HCT116 (cell line): ENCODE results near the gene HOXB13. TPM values are rescaled to one million over a fixed set of nuclear protein-coding genes. Genes with fewer than 3 reads are reported as not detected.

ENCODE experiments used
- ATAC-seq: fragments of 200-7000 bp; cut with Tn5 transposase; 2 replicates; pipeline ENCODE4 v1.9.1; 2020; ENCODE audit warnings: mild to moderate bottlenecking, moderate library complexity
- BruUV-seq: library from RNA; stranded (reverse); fragments of 400-500 nt; replicated peaks from 2 replicates; lab custom pipeline; 2021; lab: Mats Ljungman, UMichigan
- CTCF ChIA-PET: fragments of 300-600 bp; sonication (Branson Sonifier 250); formaldehyde crosslinking; loops from one replicate; lab custom pipeline; 2021; ENCODE audit warnings: antibody characterized with exemption; lab: Charles Lee
- POLR2A ChIA-PET: fragments of 300-600, 350-600 bp; sonication (Branson Sonifier 250); formaldehyde crosslinking; loops from one replicate; lab custom pipeline; 2021; ENCODE audit warnings: antibody characterized with exemption; lab: Charles Lee
- RAD21 ChIA-PET, 2 experiments: fragments of 300-600 bp; sonication (Branson Sonifier 250); formaldehyde crosslinking; loops; one replicate each; lab custom pipeline; 2023; ENCODE audit warnings: low total read pairs in 2 of 2; ENCODE audit not compliant: uncharacterized antibody in 2 of 2, unreplicated experiment in 2 of 2, low non-redundant PET in 1 of 2; lab: Charles Lee
- DNase-seq: peaks from one replicate; pipeline ENCODE4 v3.0.0-alpha.2; 2010; ENCODE audit warnings: low read depth, low spot score
- H2AFZ ChIP-seq: fragments of 200-600 bp; shearing (Covaris generic), sonication (generic); 2 replicates; pipeline ENCODE4 v1.6.1; 2017; ENCODE audit warnings: low read depth, mixed run types, mixed read lengths, antibody characterized with exemption, low read length; ENCODE audit not compliant: poor library complexity, severe bottlenecking
- H3K27ac ChIP-seq: 2 replicates; pipeline ENCODE4 v1.5.1; 2012; ENCODE audit warnings: low read depth, low read length
- H3K27me3 ChIP-seq: fragments of 200-600 bp; sonication (generic); 2 replicates; pipeline ENCODE4 v1.6.1; 2016; ENCODE audit warnings: mixed run types, low read length, mixed read lengths; ENCODE audit not compliant: insufficient read depth
- H3K36me3 ChIP-seq, 2 experiments: fragments of 200-500 bp in 1 of 2; fragments of 200-600 bp in 1 of 2; sonication (Bioruptor generic) in 1 of 2; sonication (generic) in 1 of 2; 2 replicates each; pipeline versions ENCODE4 v1.5.1 to v1.6.1; 2014 to 2016; ENCODE audit warnings: low read length in 2 of 2, inconsistent platforms in 1 of 2, mixed read lengths in 1 of 2, mixed run types in 1 of 2; ENCODE audit not compliant: insufficient read depth in 2 of 2, control insufficient read depth in 1 of 2
- H3K4me1 ChIP-seq, 2 experiments: fragments of 200-600 bp in 1 of 2; sonication (generic) in 1 of 2; 2 replicates each; pipeline versions ENCODE4 v1.5.1 to v1.6.1; 2012 to 2017; ENCODE audit warnings: low read length in 2 of 2, inconsistent platforms in 1 of 2, mild to moderate bottlenecking in 1 of 2, mixed read lengths in 1 of 2, mixed run types in 1 of 2, moderate library complexity in 1 of 2; ENCODE audit not compliant: insufficient read depth in 2 of 2, control insufficient read depth in 1 of 2
- H3K4me2 ChIP-seq: fragments of 200-600 bp; sonication (generic); 2 replicates; pipeline ENCODE4 v1.6.1; 2017; ENCODE audit warnings: mixed run types, low read length, mixed read lengths
- H3K4me3 ChIP-seq, 2 experiments: fragments of 200-600 bp in 1 of 2; sonication (generic) in 1 of 2; replicated peaks in 1 of 2; 2 replicates each; pipeline ENCODE4 v1.5.1; 2011 to 2016; ENCODE audit warnings: low read length in 2 of 2, control low read depth in 1 of 2, low read depth in 1 of 2, mild to moderate bottlenecking in 1 of 2, mixed read lengths in 1 of 2, mixed run types in 1 of 2
- H3K79me2 ChIP-seq: fragments of 200-600 bp; sonication (generic); 2 replicates; pipeline ENCODE4 v1.6.1; 2017; ENCODE audit warnings: mild to moderate bottlenecking, mixed run types, low read length, moderate library complexity, mixed read lengths; ENCODE audit not compliant: insufficient read depth
- H3K9ac ChIP-seq: fragments of 200-600 bp; sonication (generic); 2 replicates; pipeline ENCODE4 v1.6.1; 2016; ENCODE audit warnings: low read length, mixed read lengths
- H3K9me2 ChIP-seq: fragments of 200-600 bp; sonication (generic), shearing (Covaris generic); 2 replicates; pipeline ENCODE4 v1.6.1; 2017; ENCODE audit warnings: mixed run types, mild to moderate bottlenecking, moderate library complexity; ENCODE audit not compliant: insufficient read depth
- H3K9me3 ChIP-seq, 2 experiments: fragments of 200-500 bp in 1 of 2; fragments of 200-600 bp in 1 of 2; sonication (Bioruptor generic) in 1 of 2; sonication (generic) in 1 of 2; 2 replicates each; pipeline ENCODE4 v1.6.1; 2014 to 2017; ENCODE audit warnings: low read length in 2 of 2, mixed read lengths in 2 of 2, inconsistent platforms in 1 of 2, low read depth in 1 of 2, mild to moderate bottlenecking in 1 of 2, mixed run types in 1 of 2, moderate library complexity in 1 of 2; ENCODE audit not compliant: control insufficient read depth in 1 of 2, insufficient read depth in 1 of 2
- H4K20me1 ChIP-seq: fragments of 200-600 bp; sonication (generic), shearing (Covaris generic); 2 replicates; pipeline ENCODE4 v1.6.1; 2017; ENCODE audit warnings: mixed run types, mild to moderate bottlenecking, moderate library complexity; ENCODE audit not compliant: insufficient read depth
- CEBPB ChIP-seq: IDR thresholded peaks from 2 replicates; pipeline ENCODE4 v1.6.1; 2012; ENCODE audit warnings: low read depth
- EGR1 ChIP-seq: IDR thresholded peaks from 2 replicates; pipeline ENCODE4 v1.6.1; 2012; ENCODE audit warnings: low read depth
- ELF1 ChIP-seq: IDR thresholded peaks from 2 replicates; pipeline ENCODE4 v1.6.1; 2012; ENCODE audit warnings: low read depth, borderline replicate concordance
- EZH2 ChIP-seq: fragments of 200-600 bp; sonication (generic); IDR thresholded peaks from 2 replicates; pipeline ENCODE4 v1.6.1; 2017; ENCODE audit warnings: antibody characterized with exemption, mixed run types
- FOSL1 ChIP-seq: IDR thresholded peaks from 2 replicates; pipeline ENCODE4 v1.6.1; 2012; ENCODE audit warnings: low read depth
- REST ChIP-seq: IDR thresholded peaks from 2 replicates; pipeline ENCODE4 v1.6.1; 2012; ENCODE audit warnings: low read depth
- YY1 ChIP-seq: IDR thresholded peaks from 2 replicates; pipeline ENCODE4 v1.6.1; 2011; ENCODE audit warnings: low read length, low read depth, moderate library complexity, mild to moderate bottlenecking; ENCODE audit not compliant: insufficient replicate concordance; ENCODE audit errors: extremely low read depth
- intact Hi-C: fragments of 100-400 bp; cut with micrococcal nuclease; formaldehyde crosslinking; loops from 2 replicates; pipeline ENCODE4 v1.10.0; 2022
- total RNA-seq: library from RNA; stranded (reverse); gene quantifications from one replicate; pipeline ENCODE4 v1.2.1, GENCODE V29; 2021; ENCODE audit not compliant: unreplicated experiment

The HOXB13 gene
- total RNA-seq, 1 experiment from 2014 or later = 7.8 TPM

- TF ChIP-seq YY1 (no peak), ELF1 (no peak), FOSL1 (no peak), EGR1 (no peak), REST (no peak), CEBPB (no peak)
- TF ChIP-seq, all 23 proteins: peak for 0
Measured at GRCh38 chr17:48701864-48702532, 26.6 kb downstream of the HOXB13 start (continued).

GRCh38 chr17:48693178-48693577, 35.4 kb downstream of the HOXB13 start:
- Histone ChIP-seq H3K79me2 (no peaks in the 10 kb centered on the region), H3K4me1 (no peaks in the 10 kb centered on the region), H3K9me2 (no peaks in the 10 kb centered on the region), H3K4me3 (no peak overlapping the region), H3K9me3 (no peaks in the 10 kb centered on the region), H3K36me3 (no peaks in the 10 kb centered on the region), H4K20me1 (no peaks in the 10 kb centered on the region), H2AFZ (no peak overlapping the region), H3K9ac (no peak overlapping the region), H3K27ac (no peak overlapping the region), H3K27me3 (no peaks in the 10 kb centered on the region), H3K4me2 (no peak overlapping the region)
- DNase-seq (no peak), ATAC-seq (no peak)
- no peak for TF ChIP-seq EZH2
- ChIA-PET CTCF (interaction anchor here (1.2 to 1.7 kb wide), 3 partner anchors 15 to 186 kb away, joined by 3 to 6 read pairs (median 4); no protein-coding TSS in a partner anchor), RAD21 (no interaction called here), POLR2A (interaction anchor here (1.2 kb wide), 1 partner anchor 14 kb away, joined by 3 read pairs; no protein-coding TSS in a partner anchor)
- intact Hi-C loops = no loop called here
- BruUV-seq = no TSS peak
